Pancreas (tissue), 10 donors: ENCODE results near the gene COL15A1. TPM values are rescaled to one million over a fixed set of nuclear protein-coding genes. Genes with fewer than 3 reads are reported as not detected.

ENCODE experiments used
- ATAC-seq, 4 donors: fragments of 200-7000 bp; cut with Tn5 transposase; one replicate each; pipeline versions ENCODE4 v1.8.0 to v1.9.1; 2020; ENCODE audit warnings: mild to moderate bottlenecking in 4 of 4, moderate library complexity in 4 of 4
- DNase-seq, 6 donors: peaks; one replicate each; pipeline ENCODE4 v3.0.0-alpha.2; 2020
- FAIRE-seq: peaks from 2 replicates; lab custom pipeline; 2012; peaks lifted over from hg19 to GRCh38; lab: Jason Lieb, UNC
- H3K27ac ChIP-seq, 4 donors: fragments of 200-600 bp; sonication (generic); 1 replicate in 3 of 4; 2 replicates in 1 of 4; pipeline versions ENCODE4 v1.5.0 to v1.8.0; 2020
- H3K27me3 ChIP-seq, 4 donors: fragments of 200-600 bp; one replicate each; pipeline ENCODE4 v1.8.0; 2021
- H3K36me3 ChIP-seq, 3 donors: fragments of 200-600 bp; sonication (generic) in 1 of 3; one replicate each; pipeline versions ENCODE4 v1.5.0 to v1.8.0; 2020 to 2021
- H3K4me1 ChIP-seq, 3 donors: fragments of 200-600 bp; one replicate each; pipeline ENCODE4 v1.8.0; 2021
- H3K4me3 ChIP-seq, 4 donors: fragments of 200-600 bp; sonication (generic) in 2 of 4; one replicate each; pipeline versions ENCODE4 v1.5.0 to v1.8.0; 2020 to 2021
- H3K9me3 ChIP-seq, 4 donors: fragments of 200-600 bp; one replicate each; pipeline ENCODE4 v1.8.0; 2021
- CTCF ChIP-seq, 4 donors: fragments of 200-600 bp; sonication (generic) in 3 of 4; IDR thresholded peaks; one replicate each; pipeline versions ENCODE4 v1.5.0 to v1.8.0; 2021; ENCODE audit warnings: antibody characterized with exemption in 4 of 4
- WGBS, 2 donors: extraction: QIAGEN DNeasy Blood & Tissue Kit; methylation state at CpG; one replicate each; pipeline ENCODE4 v1.1.7; 2013; 5-methylcytosine and 5-hydroxymethylcytosine counted together
- intact Hi-C, 3 donors: fragments of 100-400 bp; cut with DNase I; formaldehyde crosslinking; loops; one replicate each; pipeline versions ENCODE4 v1.11.1 to v1.14.2; 2022
- polyA plus RNA-seq, 2 donors: library from polyadenylated mRNA; stranded (reverse); fragments of 200-250 nt; gene quantifications; one replicate each; pipeline ENCODE4 v1.2.3, GENCODE V29; 2013
- total RNA-seq, 6 donors: library from RNA; stranded (reverse); fragmentation: NEBNext Ultra II Directional in 4 of 6; extraction: Animal tissue kit (Norgen Biotek cat#: 25700) in 4 of 6; gene quantifications; one replicate each; pipeline versions ENCODE4 v1.2.1 to v1.2.4, GENCODE V29; 2021 to 2023
- donor health status: healthy with polysubstance abuse.
- donor health status: DM: no; HTN: no; CAD: no; lungs with moderate emphysema.
- donor health status: DM: no; HTN: no; CAD: no.
- donor health status: control.
- donor health status: control.
- donor health status: Bipolar disorder and iron deficiency.
- donor health status: DM: yes; HTN: yes; CAD: no.
- donor health status: DM: no; HTN: no; CAD: no.
- donor health status: DM: no; HTN: no; CAD: no.
- donor health status: DM: yes; HTN: yes; CAD: no.

COL15A1 gene
- total and polyA plus RNA-seq, 8 donors = 6.7 to 43.4 (median 10.4) TPM

- WGBS, 2 donors = 87 to 89% methylated on average over 4 of the region's 4 CpGs
- no peak overlapping the region for H3K4me3 ChIP-seq
- H3K27me3 ChIP-seq = no peaks in the 10 kb centered on the region
- no peaks in the 10 kb centered on the region for H3K9me3 ChIP-seq
- no peaks in the 10 kb centered on the region for H3K4me1 ChIP-seq
- no peak overlapping the region for H3K27ac ChIP-seq
- intact Hi-C loops = no loop called here
- TF ChIP-seq CTCF (IDR thresholded peaks at IDR 0.05) = no peak
- FAIRE-seq (no peak), DNase-seq (no peak), ATAC-seq (peak in 3 of 4 donors; percentile 21 to 70 (median 57))
- H3K36me3 ChIP-seq = no peaks in the 10 kb centered on the region
These were observed 76.0 kb downstream of the COL15A1 start for GRCh38 chr9:99019510-99020331.

GRCh38 chr9:99020786-99021436 is 77.2 kb downstream of the COL15A1 start:
- Histone ChIP-seq H3K4me3 (no peak overlapping the region), H3K4me1 (no peaks in the 10 kb centered on the region), H3K27ac (no peak overlapping the region), H3K9me3 (no peaks in the 10 kb centered on the region), H3K36me3 (no peaks in the 10 kb centered on the region), H3K27me3 (no peaks in the 10 kb centered on the region)
- DNase-seq (peak in 1 of 6 donors; percentile 44), ATAC-seq (no peak), FAIRE-seq (no peak)
- 92 to 96% methylated on average over 8 of the region's 8 CpGs for WGBS, 2 donors
- intact Hi-C loops = no loop called here
- no peak for TF ChIP-seq CTCF (IDR thresholded peaks at IDR 0.05)

- no peak overlapping the region for H3K27ac ChIP-seq
- H3K27me3 ChIP-seq = no peaks in the 10 kb centered on the region
- no peak for FAIRE-seq
- no peaks in the 10 kb centered on the region for H3K36me3 ChIP-seq
- 84 to 87% methylated on average over 3 of the region's 3 CpGs for WGBS, 2 donors
- no peak for DNase-seq
- intact Hi-C loops = no loop called here
- ATAC-seq = no peak
- no peak for TF ChIP-seq CTCF (IDR thresholded peaks at IDR 0.05)
- H3K4me3 ChIP-seq = no peak overlapping the region
- no peaks in the 10 kb centered on the region for H3K9me3 ChIP-seq
- no peaks in the 10 kb centered on the region for H3K4me1 ChIP-seq
These were observed 77.8 kb downstream of the COL15A1 start for GRCh38 chr9:99021512-99021911.

- no peaks in the 10 kb centered on the region for H3K9me3 ChIP-seq
- no peaks in the 10 kb centered on the region for H3K27me3 ChIP-seq
- intact Hi-C loops = no loop called here
- no peak overlapping the region for H3K4me3 ChIP-seq
- no peak for TF ChIP-seq CTCF (IDR thresholded peaks at IDR 0.05)
- FAIRE-seq (no peak), DNase-seq (no peak), ATAC-seq (no peak)
- H3K27ac ChIP-seq = no peak overlapping the region
- H3K36me3 ChIP-seq = no peaks in the 10 kb centered on the region
- 78 to 81% methylated on average over 8 of the region's 8 CpGs for WGBS, 2 donors
- H3K4me1 ChIP-seq = no peaks in the 10 kb centered on the region
These were observed 79.5 kb downstream of the COL15A1 start for GRCh38 chr9:99023231-99023630.

- no peak overlapping the region for H3K27ac ChIP-seq
- peak in 1 of 6 donors; percentile 43 for DNase-seq
- no peaks in the 10 kb centered on the region for H3K9me3 ChIP-seq
- no peak overlapping the region for H3K4me3 ChIP-seq
- no peak for ATAC-seq
- 88% methylated on average over 1 of the region's 1 CpG for WGBS, 2 donors
- FAIRE-seq = no peak
- intact Hi-C loops = no loop called here
- H3K36me3 ChIP-seq = no peaks in the 10 kb centered on the region
- H3K4me1 ChIP-seq = no peaks in the 10 kb centered on the region
- no peak for TF ChIP-seq CTCF (IDR thresholded peaks at IDR 0.05)
- no peaks in the 10 kb centered on the region for H3K27me3 ChIP-seq
These were observed 80.1 kb downstream of the COL15A1 start for GRCh38 chr9:99023831-99024230.
